ENCODE data around the gene NHLH1. TPM values are rescaled to one million over a fixed set of nuclear protein-coding genes. Genes with fewer than 3 reads are reported as not detected.

Gene NHLH1
- total and polyA plus RNA-seq, 2 of the 13 experiments (the other 11 are each of a cell fraction or from before 2014, with no cell fraction given) = 0.11 to 0.57 TPM

GRCh38 chr1:160402001-160402795 is 35.3 kb downstream of the NHLH1 start:
- in situ Hi-C loops (cut with HindIII; ENCODE audit: extremely low pct_ligation_motif_present, low pct_unique_long_range_greater_than_20kb) (no loop called here), intact Hi-C loops (cut with micrococcal nuclease; ENCODE audit: unreplicated experiment) (no loop called here)
- H4K20me1 ChIP-seq (ENCODE audit: insufficient read depth, low read length) = no peaks in the 10 kb centered on the region
- H2AFZ ChIP-seq (ENCODE audit: low read length) = no peak overlapping the region
- BruUV-seq (replicated peaks) = no TSS peak
- no peak overlapping the region for H3K9ac ChIP-seq (ENCODE audit: insufficient read depth, low read depth, low read length)
- H3K36me3 ChIP-seq (replicated peaks in 1 of 2; ENCODE audit: control insufficient read depth in 1 of 2, insufficient read depth in 2 of 2, low read length in 2 of 2) = no peaks in the 10 kb centered on the region
- peaks cover 13 to 62% of the 10 kb centered on the region in 2 experiments for H3K27me3 ChIP-seq (ENCODE audit: control insufficient read depth in 1 of 2, insufficient read depth in 2 of 2, low read length in 2 of 2)
- CTCF ChIA-PET (ENCODE audit: low intra/inter-chr PET ratio, low total read pairs) = no interaction called here
- no peaks in the 10 kb centered on the region for H3K9me3 ChIP-seq (ENCODE audit: low read length)
- H3K79me2 ChIP-seq (ENCODE audit: insufficient read depth, low read length) = no peaks in the 10 kb centered on the region
- POLR2A ChIA-PET = no interaction called here
- no peak overlapping the region for H3K4me2 ChIP-seq (ENCODE audit: low read depth, low read length)
- ATAC-seq (no peak), FAIRE-seq (no peak), DNase-seq (ENCODE audit: low spot score) (no peak)
- H3K4me3 ChIP-seq (replicated peaks in 1 of 3; ENCODE audit: insufficient read depth in 1 of 3, low read depth in 2 of 3, low read length in 3 of 3) = no peak overlapping the region
- H3K4me1 ChIP-seq (ENCODE audit: insufficient read depth, low read length) = peaks cover 7% of the 10 kb centered on the region; the same call in 1 of the 2 replicates
- H3K27ac ChIP-seq (ENCODE audit: extremely low read length, insufficient read depth, low read length) = no peak overlapping the region
- 59% methylated on average over 8 of the region's 9 CpGs for WGBS (ENCODE audit: low lambda C conversion rate)
- TF ChIP-seq ZBTB43 (CRISPR knock-in tag; conservative IDR thresholded peaks at IDR 0.05) (no peak), DDIT3 (CRISPR knock-in tag; IDR thresholded peaks at IDR 0.05) (no peak), ZUFSP (CRISPR knock-in tag; IDR thresholded peaks at IDR 0.05; ENCODE audit: borderline replicate concordance) (no peak), RORA (CRISPR knock-in tag; IDR thresholded peaks at IDR 0.05) (no peak), NPAS2 (CRISPR knock-in tag; IDR thresholded peaks at IDR 0.05; ENCODE audit: borderline replicate concordance) (no peak), ZNF335 (CRISPR knock-in tag; IDR thresholded peaks at IDR 0.05) (no peak), ZNF276 (CRISPR knock-in tag; IDR thresholded peaks at IDR 0.05; ENCODE audit: low read depth) (no peak), ZXDC (CRISPR knock-in tag; IDR thresholded peaks at IDR 0.05) (no peak), SP4 (CRISPR knock-in tag; IDR thresholded peaks at IDR 0.05) (no peak), IKZF1 (IDR thresholded peaks at IDR 0.05) (no peak), NCOA1 (CRISPR knock-in tag; IDR thresholded peaks at IDR 0.05) (no peak)
